ENCODE data around the gene SUFU.

GRCh38 chr10:102646610-102647442 lies 143.1 kb downstream of the SUFU start:
- TF ChIP-seq, protein P1, sequence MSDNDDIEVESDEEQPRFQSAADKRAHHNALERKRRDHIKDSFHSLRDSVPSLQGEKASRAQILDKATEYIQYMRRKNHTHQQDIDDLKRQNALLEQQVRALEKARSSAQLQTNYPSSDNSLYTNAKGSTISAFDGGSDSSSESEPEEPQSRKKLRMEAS (IDR thresholded peaks at IDR 0.05): no peak
- no peak for TF ChIP-seq ZNF7 (CRISPR knock-in tag; IDR thresholded peaks at IDR 0.05)
- TF ChIP-seq HOXA3 (CRISPR knock-in tag; IDR thresholded peaks at IDR 0.05): no peak
- no peak for TF ChIP-seq ZNF687 (CRISPR knock-in tag; IDR thresholded peaks at IDR 0.05)
- TF ChIP-seq BHLHE40 (IDR thresholded peaks at IDR 0.05; ENCODE audit: low read length): no peak
- TF ChIP-seq GABPA (IDR thresholded peaks at IDR 0.05; ENCODE audit: low read depth, low read length): no peak
- TF ChIP-seq GABPA (CRISPR knock-in tag; IDR thresholded peaks at IDR 0.05; ENCODE audit: low read depth): no peak
- no peak for TF ChIP-seq EZH2 (conservative IDR thresholded peaks at IDR 0.05; ENCODE audit: low read depth, low read length)
- no peak for TF ChIP-seq MAFF (IDR thresholded peaks at IDR 0.05; ENCODE audit: low read depth, low read length)
- TF ChIP-seq BRCA1 (CRISPR knock-in tag; IDR thresholded peaks at IDR 0.05): no peak
- no peak for TF ChIP-seq JUN (CRISPR knock-in tag; IDR thresholded peaks at IDR 0.05)
- no peak for TF ChIP-seq RERE (CRISPR knock-in tag; IDR thresholded peaks at IDR 0.05; ENCODE audit: low read depth)
- TF ChIP-seq FOSL2 (CRISPR knock-in tag; IDR thresholded peaks at IDR 0.05): no peak

All from HepG2 (cell line).